AG09319 (cell line): Measurements from ENCODE around the gene PSMD6.

ENCODE experiments used
- DNase-seq: peaks from one replicate; pipeline ENCODE4 v3.0.0-alpha.2; 2010; ENCODE audit warnings: low read depth; ENCODE audit errors: extremely low read depth
- CTCF ChIP-seq: IDR thresholded peaks from 2 replicates; pipeline ENCODE4 v1.5.1; 2011; ENCODE audit warnings: low read depth, mild to moderate bottlenecking, inconsistent platforms, low read length, moderate library complexity

PSMD6 gene

GRCh38 chr3:63966007-63966406 lies 57.3 kb downstream of the PSMD6 start:
- TF ChIP-seq CTCF: no peak
- no peak for DNase-seq

GRCh38 chr3:63964681-63965485 lies 58.4 kb downstream of the PSMD6 start:
- no peak for TF ChIP-seq CTCF
- no peak for DNase-seq

GRCh38 chr3:63963496-63963895 lies 59.8 kb downstream of the PSMD6 start:
- DNase-seq: no peak
- TF ChIP-seq CTCF: no peak

- no peak for DNase-seq
- TF ChIP-seq CTCF: peak; percentile 52
Observed at GRCh38 chr3:63961891-63962290, 61.4 kb downstream of the PSMD6 start.
